HCT116 (cell line): ENCODE measurements around the gene ANO9. TPM values are rescaled to one million over a fixed set of nuclear protein-coding genes. Genes with fewer than 3 reads are reported as not detected.

Experiments used
- ATAC-seq: fragments of 200-7000 bp; cut with Tn5 transposase; 2 replicates; pipeline ENCODE4 v1.9.1; 2020; ENCODE audit warnings: mild to moderate bottlenecking, moderate library complexity
- BruUV-seq: library from RNA; stranded (reverse); fragments of 400-500 nt; replicated peaks from 2 replicates; lab custom pipeline; 2021; lab: Mats Ljungman, UMichigan
- CTCF ChIA-PET: fragments of 300-600 bp; sonication (Branson Sonifier 250); formaldehyde crosslinking; loops from one replicate; lab custom pipeline; 2021; ENCODE audit warnings: antibody characterized with exemption; lab: Charles Lee
- POLR2A ChIA-PET: fragments of 300-600, 350-600 bp; sonication (Branson Sonifier 250); formaldehyde crosslinking; loops from one replicate; lab custom pipeline; 2021; ENCODE audit warnings: antibody characterized with exemption; lab: Charles Lee
- RAD21 ChIA-PET, 2 experiments: fragments of 300-600 bp; sonication (Branson Sonifier 250); formaldehyde crosslinking; loops; one replicate each; lab custom pipeline; 2023; ENCODE audit warnings: low total read pairs in 2 of 2; ENCODE audit not compliant: uncharacterized antibody in 2 of 2, unreplicated experiment in 2 of 2, low non-redundant PET in 1 of 2; lab: Charles Lee
- DNase-seq: peaks from one replicate; pipeline ENCODE4 v3.0.0-alpha.2; 2010; ENCODE audit warnings: low read depth, low spot score
- H2AFZ ChIP-seq: fragments of 200-600 bp; shearing (Covaris generic), sonication (generic); 2 replicates; pipeline ENCODE4 v1.6.1; 2017; ENCODE audit warnings: low read depth, mixed run types, mixed read lengths, antibody characterized with exemption, low read length; ENCODE audit not compliant: poor library complexity, severe bottlenecking
- H3K27ac ChIP-seq: 2 replicates; pipeline ENCODE4 v1.5.1; 2012; ENCODE audit warnings: low read depth, low read length
- H3K27me3 ChIP-seq: fragments of 200-600 bp; sonication (generic); 2 replicates; pipeline ENCODE4 v1.6.1; 2016; ENCODE audit warnings: mixed run types, low read length, mixed read lengths; ENCODE audit not compliant: insufficient read depth
- H3K36me3 ChIP-seq, 2 experiments: fragments of 200-500 bp in 1 of 2; fragments of 200-600 bp in 1 of 2; sonication (Bioruptor generic) in 1 of 2; sonication (generic) in 1 of 2; 2 replicates each; pipeline versions ENCODE4 v1.5.1 to v1.6.1; 2014 to 2016; ENCODE audit warnings: low read length in 2 of 2, inconsistent platforms in 1 of 2, mixed read lengths in 1 of 2, mixed run types in 1 of 2; ENCODE audit not compliant: insufficient read depth in 2 of 2, control insufficient read depth in 1 of 2
- H3K4me1 ChIP-seq, 2 experiments: fragments of 200-600 bp in 1 of 2; sonication (generic) in 1 of 2; 2 replicates each; pipeline versions ENCODE4 v1.5.1 to v1.6.1; 2012 to 2017; ENCODE audit warnings: low read length in 2 of 2, inconsistent platforms in 1 of 2, mild to moderate bottlenecking in 1 of 2, mixed read lengths in 1 of 2, mixed run types in 1 of 2, moderate library complexity in 1 of 2; ENCODE audit not compliant: insufficient read depth in 2 of 2, control insufficient read depth in 1 of 2
- H3K4me2 ChIP-seq: fragments of 200-600 bp; sonication (generic); 2 replicates; pipeline ENCODE4 v1.6.1; 2017; ENCODE audit warnings: mixed run types, low read length, mixed read lengths
- H3K4me3 ChIP-seq, 2 experiments: fragments of 200-600 bp in 1 of 2; sonication (generic) in 1 of 2; replicated peaks in 1 of 2; 2 replicates each; pipeline ENCODE4 v1.5.1; 2011 to 2016; ENCODE audit warnings: low read length in 2 of 2, control low read depth in 1 of 2, low read depth in 1 of 2, mild to moderate bottlenecking in 1 of 2, mixed read lengths in 1 of 2, mixed run types in 1 of 2
- H3K79me2 ChIP-seq: fragments of 200-600 bp; sonication (generic); 2 replicates; pipeline ENCODE4 v1.6.1; 2017; ENCODE audit warnings: mild to moderate bottlenecking, mixed run types, low read length, moderate library complexity, mixed read lengths; ENCODE audit not compliant: insufficient read depth
- H3K9ac ChIP-seq: fragments of 200-600 bp; sonication (generic); 2 replicates; pipeline ENCODE4 v1.6.1; 2016; ENCODE audit warnings: low read length, mixed read lengths
- H3K9me2 ChIP-seq: fragments of 200-600 bp; sonication (generic), shearing (Covaris generic); 2 replicates; pipeline ENCODE4 v1.6.1; 2017; ENCODE audit warnings: mixed run types, mild to moderate bottlenecking, moderate library complexity; ENCODE audit not compliant: insufficient read depth
- H3K9me3 ChIP-seq, 2 experiments: fragments of 200-500 bp in 1 of 2; fragments of 200-600 bp in 1 of 2; sonication (Bioruptor generic) in 1 of 2; sonication (generic) in 1 of 2; 2 replicates each; pipeline ENCODE4 v1.6.1; 2014 to 2017; ENCODE audit warnings: low read length in 2 of 2, mixed read lengths in 2 of 2, inconsistent platforms in 1 of 2, low read depth in 1 of 2, mild to moderate bottlenecking in 1 of 2, mixed run types in 1 of 2, moderate library complexity in 1 of 2; ENCODE audit not compliant: control insufficient read depth in 1 of 2, insufficient read depth in 1 of 2
- H4K20me1 ChIP-seq: fragments of 200-600 bp; sonication (generic), shearing (Covaris generic); 2 replicates; pipeline ENCODE4 v1.6.1; 2017; ENCODE audit warnings: mixed run types, mild to moderate bottlenecking, moderate library complexity; ENCODE audit not compliant: insufficient read depth
- ATF3 ChIP-seq: IDR thresholded peaks from 2 replicates; pipeline ENCODE4 v1.6.1; 2012
- CBX3 ChIP-seq: IDR thresholded peaks from 2 replicates; pipeline ENCODE4 v1.6.1; 2012; ENCODE audit warnings: low read depth
- CEBPB ChIP-seq: IDR thresholded peaks from 2 replicates; pipeline ENCODE4 v1.6.1; 2012; ENCODE audit warnings: low read depth
- EGR1 ChIP-seq: IDR thresholded peaks from 2 replicates; pipeline ENCODE4 v1.6.1; 2012; ENCODE audit warnings: low read depth
- EZH2 ChIP-seq: fragments of 200-600 bp; sonication (generic); IDR thresholded peaks from 2 replicates; pipeline ENCODE4 v1.6.1; 2017; ENCODE audit warnings: antibody characterized with exemption, mixed run types
- EZH2phosphoT487 ChIP-seq: fragments of 200-600 bp; IDR thresholded peaks from 2 replicates; pipeline ENCODE4 v1.6.1; 2018; ENCODE audit warnings: antibody characterized with exemption, borderline replicate concordance
- JUND ChIP-seq: IDR thresholded peaks from 2 replicates; pipeline ENCODE4 v1.6.1; 2012
- MAX ChIP-seq: IDR thresholded peaks from 2 replicates; pipeline ENCODE4 v1.6.1; 2012
- POLR2A ChIP-seq: IDR thresholded peaks from 2 replicates; pipeline ENCODE4 v1.7.0; 2011; ENCODE audit warnings: borderline replicate concordance; ENCODE audit not compliant: insufficient read depth, insufficient read length; ENCODE audit errors: extremely low read depth
- POLR2AphosphoS5 ChIP-seq: IDR thresholded peaks from 2 replicates; pipeline ENCODE4 v1.6.1; 2011; ENCODE audit warnings: mild to moderate bottlenecking, low read depth, low read length, moderate library complexity
- RAD21 ChIP-seq: IDR thresholded peaks from 2 replicates; pipeline ENCODE4 v1.6.1; 2012; ENCODE audit warnings: low read depth, mild to moderate bottlenecking
- REST ChIP-seq: IDR thresholded peaks from 2 replicates; pipeline ENCODE4 v1.6.1; 2012; ENCODE audit warnings: low read depth
- SIN3A ChIP-seq: IDR thresholded peaks from 2 replicates; pipeline ENCODE4 v1.6.1; 2012; ENCODE audit warnings: low read depth
- SP1 ChIP-seq: IDR thresholded peaks from 2 replicates; pipeline ENCODE4 v1.6.1; 2012; ENCODE audit warnings: low read depth
- SRF ChIP-seq: IDR thresholded peaks from 2 replicates; pipeline ENCODE4 v1.6.1; 2012; ENCODE audit warnings: low read depth
- TCF7L2 ChIP-seq: IDR thresholded peaks from 2 replicates; pipeline ENCODE4 v1.7.0; 2011; ENCODE audit warnings: borderline replicate concordance, inconsistent platforms; ENCODE audit not compliant: insufficient read depth, insufficient read length; ENCODE audit errors: extremely low read depth
- YY1 ChIP-seq: IDR thresholded peaks from 2 replicates; pipeline ENCODE4 v1.6.1; 2011; ENCODE audit warnings: low read length, low read depth, moderate library complexity, mild to moderate bottlenecking; ENCODE audit not compliant: insufficient replicate concordance; ENCODE audit errors: extremely low read depth
- ZBTB33 ChIP-seq: IDR thresholded peaks from 2 replicates; pipeline ENCODE4 v1.6.1; 2011; ENCODE audit warnings: mild to moderate bottlenecking, low read length, moderate library complexity; ENCODE audit not compliant: insufficient replicate concordance; ENCODE audit errors: extremely low read depth
- ZNF274 ChIP-seq: fragments of 200-500 bp; sonication (Bioruptor generic); IDR thresholded peaks from 2 replicates; pipeline ENCODE4 v1.6.1; 2014; ENCODE audit warnings: mild to moderate bottlenecking, low read depth, low read length, inconsistent platforms
- intact Hi-C: fragments of 100-400 bp; cut with micrococcal nuclease; formaldehyde crosslinking; loops from 2 replicates; pipeline ENCODE4 v1.10.0; 2022
- total RNA-seq: library from RNA; stranded (reverse); gene quantifications from one replicate; pipeline ENCODE4 v1.2.1, GENCODE V29; 2021; ENCODE audit not compliant: unreplicated experiment

Gene ANO9
- total RNA-seq, 1 experiment from 2014 or later, result 70.3 TPM

- BruUV-seq, result no TSS peak
- no peaks in the 10 kb centered on the region for H3K4me1 ChIP-seq
- DNase-seq (no peak), ATAC-seq (no peak)
- H3K4me3 ChIP-seq, result no peak overlapping the region
- no peak overlapping the region for H3K4me2 ChIP-seq
- H3K9me2 ChIP-seq, result no peaks in the 10 kb centered on the region
- ChIA-PET CTCF (no interaction called here), POLR2A (no interaction called here), RAD21 (no interaction called here)
- no peaks in the 10 kb centered on the region; the same call in 1 of the 2 replicates for H4K20me1 ChIP-seq
- H3K27me3 ChIP-seq, result no peaks in the 10 kb centered on the region
- TF ChIP-seq EGR1 (no peak), YY1 (no peak), REST (no peak), TCF7L2 (no peak), ZBTB33 (no peak), SIN3A (no peak), JUND (no peak), EZH2phosphoT487 (no peak), POLR2AphosphoS5 (no peak), MAX (no peak), RAD21 (no peak), ZNF274 (no peak), CBX3 (no peak), SRF (no peak), POLR2A (no peak), EZH2 (no peak), ATF3 (no peak), SP1 (no peak), CEBPB (no peak)
- no peak overlapping the region for H3K9ac ChIP-seq
- H3K79me2 ChIP-seq, result peaks cover 46% of the 10 kb centered on the region; the same call in 1 of the 2 replicates
- H2AFZ ChIP-seq, result no peak overlapping the region
- intact Hi-C loops, result no loop called here
- no peaks in the 10 kb centered on the region for H3K9me3 ChIP-seq
- H3K36me3 ChIP-seq, result peaks cover 0 to 3% of the 10 kb centered on the region in 2 experiments; a peak in 1 of 4 replicates
- no peak overlapping the region for H3K27ac ChIP-seq
Observed at GRCh38 chr11:475941-476340, 34.1 kb upstream of the ANO9 start.
